Liver (tissue), 9 donors: Measurements from ENCODE around the gene BTN1A1. TPM values are rescaled to one million over a fixed set of nuclear protein-coding genes. Genes with fewer than 3 reads are reported as not detected.
A peak's percentile ranks its signal among the peaks of the same experiment; 100 is the strongest.

Experiments used
- DNase-seq: peaks from one replicate; pipeline ENCODE4 v3.0.0-alpha.2; 2017; ENCODE audit warnings: low spot score
- H3K27ac ChIP-seq, 2 donors: one replicate each; pipeline ENCODE4 v1.7.0; 2013; ENCODE audit warnings: inconsistent platforms in 2 of 2, low read length in 2 of 2, control low read depth in 1 of 2, low read depth in 1 of 2, mild to moderate bottlenecking in 1 of 2
- H3K27me3 ChIP-seq, 4 donors: one replicate each; pipeline versions ENCODE4 v1.6.1 to v1.7.0; 2013; ENCODE audit warnings: low read length in 3 of 4, inconsistent platforms in 1 of 4, mild to moderate bottlenecking in 1 of 4, moderate library complexity in 1 of 4; ENCODE audit not compliant: control insufficient read depth in 4 of 4, insufficient read depth in 4 of 4
- H3K36me3 ChIP-seq, 4 donors: one replicate each; pipeline versions ENCODE4 v1.6.1 to v1.7.0; 2013; ENCODE audit warnings: low read length in 3 of 4, mild to moderate bottlenecking in 3 of 4, low read depth in 1 of 4, moderate library complexity in 1 of 4; ENCODE audit not compliant: control insufficient read depth in 4 of 4, insufficient read depth in 3 of 4
- H3K4me1 ChIP-seq, 4 donors: one replicate each; pipeline versions ENCODE4 v1.6.1 to v1.7.0; 2013; ENCODE audit warnings: low read length in 3 of 4, mild to moderate bottlenecking in 3 of 4, moderate library complexity in 1 of 4; ENCODE audit not compliant: control insufficient read depth in 4 of 4, insufficient read depth in 4 of 4
- H3K4me3 ChIP-seq, 3 donors: one replicate each; pipeline versions ENCODE4 v1.6.1 to v1.7.0; 2013; ENCODE audit warnings: low read length in 3 of 3, control low read depth in 1 of 3, low read depth in 1 of 3, mild to moderate bottlenecking in 1 of 3
- H3K9ac ChIP-seq, 2 donors: one replicate each; pipeline ENCODE4 v1.7.0; 2013; ENCODE audit warnings: low read length in 2 of 2, mild to moderate bottlenecking in 2 of 2, moderate library complexity in 2 of 2, control low read depth in 1 of 2, low read depth in 1 of 2
- H3K9me3 ChIP-seq, 4 donors: one replicate each; pipeline versions ENCODE4 v1.6.1 to v1.7.0; 2013; ENCODE audit warnings: low read length in 3 of 4; ENCODE audit not compliant: control insufficient read depth in 4 of 4
- ATF3 ChIP-seq: IDR thresholded peaks from 2 replicates; pipeline ENCODE4 v1.6.1; 2016; ENCODE audit warnings: antibody characterized with exemption
- CTCF ChIP-seq: fragments of 150-350 bp; IDR thresholded peaks from 2 replicates; pipeline ENCODE4 v1.5.1; 2017; ENCODE audit warnings: improper control_type of control experiment, low read depth, low read length; ENCODE audit not compliant: missing input control
- FOXA1 ChIP-seq: IDR thresholded peaks from 2 replicates; pipeline ENCODE4 v1.6.1; 2016; ENCODE audit warnings: antibody characterized with exemption
- FOXA2 ChIP-seq: IDR thresholded peaks from 2 replicates; pipeline ENCODE4 v1.6.1; 2016; ENCODE audit warnings: antibody characterized with exemption
- GABPA ChIP-seq, 2 donors: IDR thresholded peaks in 1 of 2; conservative IDR thresholded peaks in 1 of 2; 2 replicates each; pipeline ENCODE4 v1.6.1; 2016; ENCODE audit warnings: antibody characterized with exemption in 2 of 2, mild to moderate bottlenecking in 1 of 2, moderate library complexity in 1 of 2
- HNF4A ChIP-seq, 2 donors: conservative IDR thresholded peaks; 2 replicates each; pipeline ENCODE4 v1.6.1; 2016; ENCODE audit warnings: antibody characterized with exemption in 2 of 2, mild to moderate bottlenecking in 2 of 2
- HNF4G ChIP-seq: IDR thresholded peaks from 2 replicates; pipeline ENCODE4 v1.6.1; 2016; ENCODE audit warnings: antibody characterized with exemption
- JUND ChIP-seq, 2 donors: IDR thresholded peaks; 2 replicates each; pipeline ENCODE4 v1.6.1; 2016; ENCODE audit warnings: antibody characterized with exemption in 2 of 2
- MAX ChIP-seq: IDR thresholded peaks from 2 replicates; pipeline ENCODE4 v1.6.1; 2016; ENCODE audit warnings: antibody characterized with exemption
- RAD21 ChIP-seq, 2 donors: IDR thresholded peaks; 2 replicates each; pipeline ENCODE4 v1.6.1; 2016; ENCODE audit warnings: antibody characterized with exemption in 2 of 2, mild to moderate bottlenecking in 2 of 2
- REST ChIP-seq: IDR thresholded peaks from 2 replicates; pipeline ENCODE4 v1.6.1; 2016; ENCODE audit warnings: antibody characterized with exemption, mild to moderate bottlenecking
- RXRA ChIP-seq, 2 donors: IDR thresholded peaks; 2 replicates each; pipeline ENCODE4 v1.6.1; 2017 to 2018; ENCODE audit warnings: antibody characterized with exemption in 2 of 2, mild to moderate bottlenecking in 1 of 2
- SP1 ChIP-seq: IDR thresholded peaks from 2 replicates; pipeline ENCODE4 v1.6.1; 2018; ENCODE audit warnings: antibody characterized with exemption, mild to moderate bottlenecking
- TAF1 ChIP-seq: conservative IDR thresholded peaks from 2 replicates; pipeline ENCODE4 v1.6.1; 2016; ENCODE audit warnings: antibody characterized with exemption, mild to moderate bottlenecking
- YY1 ChIP-seq: IDR thresholded peaks from 2 replicates; pipeline ENCODE4 v1.6.1; 2016; ENCODE audit warnings: antibody characterized with exemption, mild to moderate bottlenecking
- ZBTB33 ChIP-seq: IDR thresholded peaks from 2 replicates; pipeline ENCODE4 v1.6.1; 2016; ENCODE audit warnings: antibody characterized with exemption
- polyA plus RNA-seq, 2 donors: library from polyadenylated mRNA; stranded (reverse) in 1 of 2; unstranded in 1 of 2; fragments of 200-250 nt in 1 of 2; fragments of >200 nt in 1 of 2; fragmentation: Nextera tagmentation in 1 of 2; extraction: Ambion mirVana in 1 of 2; gene quantifications; one replicate each; pipeline versions ENCODE4 v1.2.1 to v1.2.3, GENCODE V29; 2013 to 2015
- total RNA-seq, 2 donors: library from RNA; depleted of rRNA; stranded (reverse); fragments of >200 nt; gene quantifications; one replicate each; pipeline ENCODE4 v1.2.3, GENCODE V29; 2014
- donor health status: healthy.
- donor health status: healthy.
- donor health status: healthy.
- donor health status: healthy.
- donor health status: healthy.

Gene BTN1A1
- total and polyA plus RNA-seq, 4 donors = 0.06 TPM; not detected in 3

- no peaks in the 10 kb centered on the region for H3K27me3 ChIP-seq
- H3K9me3 ChIP-seq = no peaks in the 10 kb centered on the region
- H3K4me1 ChIP-seq = peaks cover 0 to 14% (median 6%) of the 10 kb centered on the region in 4 donors
- no peak overlapping the region for H3K27ac ChIP-seq
- DNase-seq = no peak
- H3K9ac ChIP-seq = no peak overlapping the region
- TF ChIP-seq GABPA (IDR thresholded peaks at IDR 0.05 in 1 of 2, conservative IDR thresholded peaks at IDR 0.05 in 1 of 2) (no peak), CTCF (peak; percentile 12)
- peaks cover 0 to 6% (median 1%) of the 10 kb centered on the region in 4 donors for H3K36me3 ChIP-seq
- H3K4me3 ChIP-seq = no peak overlapping the region
Measured at GRCh38 chr6:26543953-26544352, 43.9 kb downstream of the BTN1A1 start.

- Histone ChIP-seq H3K4me1 (peaks cover 0 to 13% (median 6%) of the 10 kb centered on the region in 4 donors), H3K4me3 (no peak overlapping the region), H3K27ac (no peak overlapping the region), H3K9me3 (no peaks in the 10 kb centered on the region), H3K27me3 (no peaks in the 10 kb centered on the region), H3K36me3 (peaks cover 0 to 6% (median 1%) of the 10 kb centered on the region in 4 donors), H3K9ac (no peak overlapping the region)
- DNase-seq = no peak
- TF ChIP-seq TAF1 (no peak), RAD21 (IDR thresholded peaks at IDR 0.05) (peak in 1 of 2 donors; percentile 12), HNF4G (no peak), RXRA (IDR thresholded peaks at IDR 0.05) (no peak), MAX (peak; percentile 44), HNF4A (conservative IDR thresholded peaks at IDR 0.05) (peak; percentile 27 to 33), REST (peak; percentile 12), SP1 (no peak), FOXA2 (peak; percentile 95), JUND (IDR thresholded peaks at IDR 0.05) (no peak), FOXA1 (peak; percentile 94), YY1 (no peak), ATF3 (no peak), ZBTB33 (peak; percentile 71)
Measured at GRCh38 chr6:26544473-26544872, 44.4 kb downstream of the BTN1A1 start.
